ENCODE data around the gene MAD2L2.

GRCh38 chr1:11701551-11701961, 20.6 kb upstream of the MAD2L2 start:
- TF ChIP-seq CTCF (conservative IDR thresholded peaks at IDR 0.05 in 1 of 2, IDR thresholded peaks at IDR 0.05 in 1 of 2; ENCODE audit: low read depth in 1 of 2, low read length in 2 of 2) = no peak
- no peak for TF ChIP-seq EZH2 (IDR thresholded peaks at IDR 0.05; ENCODE audit: low read length, missing control alignments)

Data from fibroblast of lung (primary cell).